GM12872 (cell line): Measurements from ENCODE around the gene CELF2.
A peak's percentile ranks its signal among the peaks of the same experiment; 100 is the strongest.

Experiments
- TF ChIP-seq, protein P1 (sequence below): IDR thresholded peaks from 3 replicates; pipeline ENCODE4 v1.5.1; 2011; ENCODE audit warnings: low read depth, mild to moderate bottlenecking, low read length, moderate library complexity; ENCODE audit not compliant: insufficient read depth

The CELF2 gene

DNA sequence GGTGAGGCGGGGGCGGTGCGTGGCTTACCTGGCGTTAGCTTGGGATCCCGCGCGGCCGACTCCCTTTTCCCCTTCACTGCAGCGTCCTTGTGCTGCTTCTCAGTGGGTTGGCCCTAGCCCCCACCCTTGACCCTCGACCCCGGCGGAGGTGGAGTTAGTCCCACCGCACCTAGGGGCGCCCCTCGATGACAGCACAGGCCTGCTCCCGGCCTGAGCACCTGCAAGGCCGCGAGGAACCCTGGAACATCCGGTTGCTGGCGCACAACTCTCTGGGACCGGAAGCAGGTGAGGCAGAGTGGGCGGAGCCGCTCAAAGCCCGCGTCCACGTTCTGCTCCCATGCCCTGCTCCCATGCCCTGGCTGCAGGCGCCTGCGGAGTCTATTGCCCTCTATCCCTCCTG lies 326.9 kb downstream of the CELF2 start:
- TF ChIP-seq, protein P1, sequence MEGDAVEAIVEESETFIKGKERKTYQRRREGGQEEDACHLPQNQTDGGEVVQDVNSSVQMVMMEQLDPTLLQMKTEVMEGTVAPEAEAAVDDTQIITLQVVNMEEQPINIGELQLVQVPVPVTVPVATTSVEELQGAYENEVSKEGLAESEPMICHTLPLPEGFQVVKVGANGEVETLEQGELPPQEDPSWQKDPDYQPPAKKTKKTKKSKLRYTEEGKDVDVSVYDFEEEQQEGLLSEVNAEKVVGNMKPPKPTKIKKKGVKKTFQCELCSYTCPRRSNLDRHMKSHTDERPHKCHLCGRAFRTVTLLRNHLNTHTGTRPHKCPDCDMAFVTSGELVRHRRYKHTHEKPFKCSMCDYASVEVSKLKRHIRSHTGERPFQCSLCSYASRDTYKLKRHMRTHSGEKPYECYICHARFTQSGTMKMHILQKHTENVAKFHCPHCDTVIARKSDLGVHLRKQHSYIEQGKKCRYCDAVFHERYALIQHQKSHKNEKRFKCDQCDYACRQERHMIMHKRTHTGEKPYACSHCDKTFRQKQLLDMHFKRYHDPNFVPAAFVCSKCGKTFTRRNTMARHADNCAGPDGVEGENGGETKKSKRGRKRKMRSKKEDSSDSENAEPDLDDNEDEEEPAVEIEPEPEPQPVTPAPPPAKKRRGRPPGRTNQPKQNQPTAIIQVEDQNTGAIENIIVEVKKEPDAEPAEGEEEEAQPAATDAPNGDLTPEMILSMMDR, result no peak

DNA sequence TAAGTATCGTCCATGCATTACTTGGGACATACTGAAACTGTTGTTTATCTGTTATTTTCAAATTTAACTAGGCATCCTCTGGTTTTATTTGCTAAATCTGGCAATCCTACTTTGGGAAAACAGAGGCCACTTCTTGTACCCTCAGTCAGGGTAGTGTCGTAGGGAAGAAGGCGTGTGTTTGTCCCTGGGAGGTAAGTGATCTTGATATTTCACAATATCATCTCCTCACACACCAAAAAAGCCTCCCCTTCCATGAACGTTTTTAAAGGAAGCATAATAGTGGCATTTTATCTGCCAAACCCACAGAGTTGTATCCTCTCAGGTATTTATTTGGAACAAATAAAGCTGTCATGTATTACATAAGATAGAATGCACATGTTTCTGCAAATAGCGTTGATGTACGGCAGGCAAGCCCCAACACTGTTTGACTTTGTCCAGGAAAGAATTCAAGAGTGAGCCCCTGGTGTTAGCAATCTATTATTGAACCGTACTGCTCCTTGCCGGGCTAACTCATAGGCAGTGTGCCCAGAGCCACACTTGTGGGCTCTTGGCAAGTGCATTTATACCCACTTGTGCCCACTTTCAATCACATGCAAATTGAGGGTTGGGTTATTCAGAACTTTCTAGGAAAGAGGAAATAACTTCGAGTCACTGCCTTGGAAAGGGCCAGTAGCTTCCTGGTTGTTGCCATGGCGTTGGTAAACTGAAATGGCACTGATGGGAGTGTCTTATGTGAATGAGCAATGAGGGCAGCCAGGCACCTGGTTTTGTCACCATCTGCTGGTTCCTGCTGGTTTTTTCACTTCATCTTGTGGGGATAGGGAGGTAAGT lies 327.8 kb downstream of the CELF2 start:
- TF ChIP-seq, protein P1, result peak; percentile 54

DNA sequence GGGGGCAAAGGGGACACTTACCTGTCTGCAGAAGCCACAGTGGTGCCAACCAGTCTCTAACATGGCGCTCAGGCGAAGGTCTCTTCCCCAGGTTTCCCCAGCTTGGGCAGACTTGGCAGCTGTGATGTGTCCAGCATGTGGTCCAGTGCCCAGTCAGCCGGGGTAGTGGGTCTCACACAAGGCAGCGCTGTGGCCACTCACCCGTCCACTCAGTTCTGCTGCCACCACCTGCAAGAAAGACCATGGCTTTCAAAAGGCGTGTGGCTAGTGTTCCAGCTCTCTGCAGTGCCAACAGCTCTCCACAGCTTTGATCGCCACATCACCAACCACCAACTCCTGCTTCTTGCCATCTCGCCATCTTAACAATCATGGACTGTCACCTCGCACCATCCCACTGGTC lies 334.1 kb downstream of the CELF2 start:
- TF ChIP-seq, protein P1, result no peak

DNA sequence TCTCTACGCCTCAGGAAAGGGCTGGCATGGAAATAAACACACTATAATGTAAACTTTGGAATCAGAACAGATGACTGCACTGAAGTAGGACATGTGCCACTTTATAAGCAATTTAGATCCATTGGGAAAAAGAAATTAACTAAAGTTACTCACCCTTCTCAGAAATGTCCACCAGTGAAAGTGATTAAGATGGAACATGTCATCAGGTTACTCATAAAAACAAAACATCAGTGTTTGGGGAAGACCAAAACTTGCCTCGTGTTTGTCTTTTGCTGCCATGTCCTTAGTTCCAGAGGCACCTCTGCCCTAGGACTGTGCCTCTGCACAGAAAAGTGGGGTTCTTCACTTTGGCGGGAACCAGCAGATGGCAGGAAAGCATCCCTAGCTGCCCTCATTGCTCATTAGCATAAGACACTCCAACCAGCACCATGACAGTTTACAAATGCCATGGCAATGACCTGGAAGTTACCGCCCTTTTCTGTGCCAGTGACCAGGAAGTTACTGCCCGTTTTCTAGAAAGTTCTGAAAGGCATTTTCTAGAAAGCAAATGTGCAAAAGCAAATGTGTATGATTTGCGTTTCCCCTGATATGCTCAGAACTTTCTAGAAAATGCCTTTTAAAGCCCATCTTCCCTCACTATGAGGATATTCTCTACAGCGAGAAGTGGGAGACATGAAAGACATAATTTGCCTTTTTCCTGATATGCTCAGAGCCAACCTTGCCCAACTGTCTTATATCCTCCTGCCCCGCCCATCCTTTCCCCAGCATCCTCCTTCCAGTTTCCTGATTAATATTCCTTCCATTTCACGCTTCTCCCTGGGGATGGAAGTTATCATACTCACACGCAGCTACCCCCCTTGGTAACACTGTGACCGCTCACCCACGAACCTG lies 335.6 kb downstream of the CELF2 start:
- TF ChIP-seq, protein P1, result no peak

DNA sequence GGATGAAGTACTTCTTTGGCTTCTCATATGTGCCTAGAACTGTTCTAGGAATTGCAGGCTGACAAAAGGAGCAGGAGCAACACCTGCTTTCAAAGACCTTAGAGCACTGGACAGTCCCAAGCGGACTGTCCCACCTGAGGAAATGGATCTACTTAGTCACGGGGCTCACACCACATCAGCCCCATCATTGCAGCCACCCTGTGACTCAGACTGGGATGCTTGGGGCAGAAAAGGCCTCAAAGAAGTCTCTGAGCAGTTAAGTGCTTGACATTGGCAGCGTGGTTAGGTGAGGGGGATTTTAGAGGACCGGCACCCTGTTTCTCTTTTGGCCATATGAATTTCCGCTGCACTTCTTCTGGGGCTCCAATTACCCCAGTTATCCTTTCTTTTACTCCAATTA lies 337.2 kb downstream of the CELF2 start:
- TF ChIP-seq, protein P1, result no peak

DNA sequence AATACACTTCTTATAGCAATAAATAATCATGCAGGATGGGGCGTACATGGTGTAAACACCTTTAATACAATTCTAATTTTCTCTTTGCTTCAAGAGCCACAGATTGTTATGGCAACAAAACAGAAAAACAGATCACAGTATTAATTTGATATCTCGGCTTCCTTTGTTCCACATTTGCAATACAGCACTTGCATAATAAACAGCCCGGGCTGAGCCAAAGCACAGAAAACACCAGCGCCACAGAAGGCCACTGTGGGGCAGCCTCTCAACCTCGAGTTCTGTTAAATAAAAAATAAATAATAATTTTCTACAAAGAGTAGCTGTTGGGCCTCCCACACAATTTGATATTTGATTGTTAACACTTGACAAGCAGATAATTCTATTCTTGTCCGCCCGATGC lies 337.9 kb downstream of the CELF2 start:
- TF ChIP-seq, protein P1, result no peak

DNA sequence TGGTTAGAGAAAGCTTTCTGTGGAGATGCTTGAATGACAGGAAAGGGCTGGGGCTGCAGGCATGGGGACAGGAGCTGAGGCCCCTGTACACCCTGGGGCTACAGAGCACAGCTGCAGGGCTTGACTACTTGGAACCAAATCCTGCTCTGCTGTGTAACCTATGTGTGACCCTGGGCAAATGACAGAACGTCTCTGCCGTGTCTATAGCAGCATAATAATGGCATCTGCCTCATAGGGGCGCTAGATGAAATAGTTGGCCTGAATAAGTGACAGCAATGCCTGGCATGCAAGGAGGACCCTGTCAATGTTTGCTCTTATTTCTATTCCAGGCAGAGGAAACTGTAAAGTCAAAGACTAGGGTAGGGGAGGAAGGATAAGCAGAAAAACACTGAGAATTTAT lies 339.8 kb downstream of the CELF2 start:
- TF ChIP-seq, protein P1, result no peak
